Ovary (tissue), 9 donors: ENCODE results near the gene SYNDIG1. TPM values are rescaled to one million over a fixed set of nuclear protein-coding genes. Genes with fewer than 3 reads are reported as not detected.

Experiments
- DNase-seq, 5 donors: peaks; one replicate each; pipeline ENCODE4 v3.0.0-alpha.2; 2019 to 2020
- H3K27ac ChIP-seq, 2 donors: fragments of 200-600 bp; one replicate each; pipeline versions ENCODE4 v1.5.1 to v1.8.0; 2019 to 2022
- H3K27me3 ChIP-seq: fragments of 200-600 bp; one replicate; pipeline ENCODE4 v1.8.0; 2022
- H3K36me3 ChIP-seq: fragments of 200-600 bp; sonication (generic); one replicate; pipeline ENCODE4 v1.5.1; 2019
- H3K4me1 ChIP-seq: one replicate; pipeline ENCODE4 v1.8.1; 2013; ENCODE audit warnings: mild to moderate bottlenecking, moderate library complexity; ENCODE audit not compliant: insufficient read depth
- H3K4me3 ChIP-seq: fragments of 200-600 bp; sonication (generic); one replicate; pipeline ENCODE4 v1.5.1; 2017
- H3K9me3 ChIP-seq, 2 donors: fragments of 200-600 bp in 1 of 2; sonication (generic) in 1 of 2; one replicate each; pipeline versions ENCODE4 v1.5.1 to v1.8.1; 2013 to 2019; ENCODE audit warnings: mild to moderate bottlenecking in 1 of 2, moderate library complexity in 1 of 2
- EP300 ChIP-seq: sonication (generic); formaldehyde crosslinking; IDR thresholded peaks from one replicate; pipeline ENCODE4 v1.6.1; 2017; ENCODE audit warnings: antibody characterized with exemption
- POLR2A ChIP-seq: fragments of 450-650 bp; IDR thresholded peaks from one replicate; pipeline ENCODE4 v1.6.1; 2017; ENCODE audit warnings: antibody characterized with exemption, mild to moderate bottlenecking, moderate library complexity
- WGBS, 3 donors: extraction: QIAGEN DNeasy Blood & Tissue Kit in 1 of 3; methylation state at CpG; one replicate each; pipeline versions ENCODE4 v1.1.5 to v1.1.7; 2013 to 2017; 5-methylcytosine and 5-hydroxymethylcytosine counted together
- intact Hi-C, 4 donors: fragments of 100-400 bp; cut with DNase I; formaldehyde crosslinking; loops; one replicate each; pipeline versions ENCODE4 v1.11.0 to v1.15.1; 2022 to 2023
- polyA plus RNA-seq, 2 donors: library from polyadenylated mRNA; stranded (reverse); fragments of 200-250 nt in 1 of 2; fragments of 350-450 nt in 1 of 2; fragmentation: Illumina TruSeq in 1 of 2; extraction: RNeasy Lipid Tissue Mini Kit (QIAGEN cat#74804) in 1 of 2; gene quantifications; one replicate each; pipeline ENCODE4 v1.2.3, GENCODE V29; 2013 to 2014
- total RNA-seq, 7 donors: library from RNA; depleted of rRNA in 2 of 7; stranded (reverse); fragments of >200 nt in 2 of 7; fragmentation: NEBNext Ultra II Directional in 3 of 7; extraction: Animal tissue kit (Norgen Biotek cat#: 25700) in 3 of 7; gene quantifications; one replicate each; pipeline versions ENCODE4 v1.1.0 to v1.2.4, GENCODE V29; 2016 to 2023
- TF ChIP-seq, protein P1 (sequence below), 3 donors: fragments of 450-650 bp in 2 of 3; fragments of 200-600 bp in 1 of 3; IDR thresholded peaks; one replicate each; pipeline versions ENCODE4 v1.5.1 to v1.8.0; 2016 to 2022; ENCODE audit warnings: antibody characterized with exemption in 3 of 3, mild to moderate bottlenecking in 1 of 3
- donor health status: DM: no; HTN: no; CAD: no; lungs with moderate emphysema.
- donor health status: DM: no; HTN: no; CAD: no.
- donor health status: Bipolar disorder and iron deficiency.
- donor health status: DM: yes; HTN: yes; CAD: no.
- donor health status: DM: no; HTN: no; CAD: no.
- donor health status: DM: yes; HTN: yes; CAD: no.

The SYNDIG1 gene
- total and polyA plus RNA-seq, 9 donors: 0.10 to 6.8 (median 1.1) TPM; not detected in 1

DNA sequence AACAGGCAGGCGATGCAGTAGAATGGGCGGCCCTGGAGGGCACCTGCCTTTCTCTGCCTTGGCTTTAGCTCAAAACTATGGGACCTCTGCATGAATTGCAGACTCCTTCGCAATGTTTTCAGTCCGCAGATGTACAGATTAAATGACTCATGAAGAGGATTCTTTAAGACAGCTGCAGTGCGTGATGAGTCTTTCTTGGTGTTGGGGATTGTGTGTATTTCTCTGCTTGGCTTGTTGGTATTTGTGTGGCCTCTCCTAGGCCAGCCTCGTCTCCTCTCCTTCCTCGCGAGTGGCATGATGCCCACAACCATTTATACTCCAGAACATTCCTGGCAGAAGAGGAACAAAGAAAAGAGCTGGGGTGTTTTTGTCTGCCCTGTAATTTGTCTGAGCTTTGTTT, 110.6 kb downstream of the SYNDIG1 start:
- H3K27me3 ChIP-seq: no peaks in the 10 kb centered on the region
- H3K27ac ChIP-seq: no peak overlapping the region
- no peaks in the 10 kb centered on the region for H3K36me3 ChIP-seq
- no peaks in the 10 kb centered on the region for H3K9me3 ChIP-seq
- no peak for TF ChIP-seq EP300
- TF ChIP-seq, protein P1, sequence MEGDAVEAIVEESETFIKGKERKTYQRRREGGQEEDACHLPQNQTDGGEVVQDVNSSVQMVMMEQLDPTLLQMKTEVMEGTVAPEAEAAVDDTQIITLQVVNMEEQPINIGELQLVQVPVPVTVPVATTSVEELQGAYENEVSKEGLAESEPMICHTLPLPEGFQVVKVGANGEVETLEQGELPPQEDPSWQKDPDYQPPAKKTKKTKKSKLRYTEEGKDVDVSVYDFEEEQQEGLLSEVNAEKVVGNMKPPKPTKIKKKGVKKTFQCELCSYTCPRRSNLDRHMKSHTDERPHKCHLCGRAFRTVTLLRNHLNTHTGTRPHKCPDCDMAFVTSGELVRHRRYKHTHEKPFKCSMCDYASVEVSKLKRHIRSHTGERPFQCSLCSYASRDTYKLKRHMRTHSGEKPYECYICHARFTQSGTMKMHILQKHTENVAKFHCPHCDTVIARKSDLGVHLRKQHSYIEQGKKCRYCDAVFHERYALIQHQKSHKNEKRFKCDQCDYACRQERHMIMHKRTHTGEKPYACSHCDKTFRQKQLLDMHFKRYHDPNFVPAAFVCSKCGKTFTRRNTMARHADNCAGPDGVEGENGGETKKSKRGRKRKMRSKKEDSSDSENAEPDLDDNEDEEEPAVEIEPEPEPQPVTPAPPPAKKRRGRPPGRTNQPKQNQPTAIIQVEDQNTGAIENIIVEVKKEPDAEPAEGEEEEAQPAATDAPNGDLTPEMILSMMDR (IDR thresholded peaks at IDR 0.05): no peak
- TF ChIP-seq POLR2A: no peak
- no peaks in the 10 kb centered on the region for H3K4me1 ChIP-seq
- WGBS, 3 donors: 77 to 82% (median 81%) methylated on average over 8 of the region's 8 CpGs
- intact Hi-C loops: no loop called here
- DNase-seq: no peak
- no peak overlapping the region for H3K4me3 ChIP-seq

DNA sequence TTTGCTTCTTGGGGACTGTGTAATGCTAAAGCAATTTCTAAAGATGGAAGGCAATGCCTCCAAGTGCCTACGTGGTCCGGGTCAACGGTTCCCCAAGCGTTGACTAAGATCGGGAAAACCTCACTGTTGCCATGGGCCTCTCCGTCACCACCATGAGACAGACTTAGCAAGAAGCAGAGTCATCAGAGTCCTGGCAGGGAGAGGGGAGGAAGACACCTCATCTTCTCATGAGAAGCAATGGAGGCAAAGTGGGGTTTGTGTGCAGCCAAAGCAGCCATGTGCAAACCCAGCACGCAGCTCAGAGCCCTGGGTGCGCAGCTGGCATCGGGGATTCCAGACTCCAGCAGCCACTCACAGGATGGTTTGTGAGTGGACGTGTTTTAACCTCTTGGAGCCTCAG, 111.4 kb downstream of the SYNDIG1 start:
- TF ChIP-seq EP300 (no peak), POLR2A (no peak)
- TF ChIP-seq, protein P1 (IDR thresholded peaks at IDR 0.05): no peak
- Histone ChIP-seq H3K27ac (no peak overlapping the region), H3K9me3 (no peaks in the 10 kb centered on the region), H3K4me1 (no peaks in the 10 kb centered on the region), H3K4me3 (no peak overlapping the region), H3K27me3 (no peaks in the 10 kb centered on the region), H3K36me3 (no peaks in the 10 kb centered on the region)
- intact Hi-C loops: no loop called here
- no peak for DNase-seq
- 92 to 98% (median 94%) methylated on average over 10 of the region's 10 CpGs for WGBS, 3 donors

DNA sequence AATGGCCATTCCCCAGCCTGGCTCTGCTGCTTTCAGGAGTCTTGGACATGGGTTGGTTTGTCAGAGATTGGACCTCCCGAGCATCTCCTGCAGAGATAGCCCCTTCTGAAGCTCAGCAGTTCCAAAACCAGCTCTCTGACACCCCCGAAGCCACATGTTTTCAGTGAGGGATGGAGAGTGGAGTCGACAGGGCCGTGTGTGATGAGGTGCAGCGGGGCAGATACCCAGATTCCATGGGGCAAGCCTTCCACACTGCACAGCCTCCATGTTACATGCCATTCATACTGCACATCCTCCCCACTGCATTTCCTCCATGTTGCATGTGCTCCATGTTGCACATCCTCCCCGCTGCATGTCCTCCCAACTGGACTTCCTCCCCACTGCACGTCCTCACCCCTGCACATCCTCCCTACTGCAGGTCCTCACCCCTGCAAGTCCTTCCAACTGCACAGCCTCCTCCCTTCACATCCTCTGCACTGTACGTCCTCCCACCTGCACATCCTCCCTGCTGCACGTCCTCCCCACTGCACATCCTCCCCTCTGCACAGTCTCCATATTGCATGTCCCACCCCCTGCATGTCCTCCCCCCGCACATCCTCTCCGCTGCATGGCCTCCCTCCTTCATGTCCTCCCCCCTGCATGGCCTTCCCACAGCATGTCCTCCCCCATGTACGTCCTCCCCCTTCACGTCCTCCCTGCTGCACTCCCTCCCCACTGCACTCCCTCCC, 112.2 kb downstream of the SYNDIG1 start:
- no peaks in the 10 kb centered on the region for H3K36me3 ChIP-seq
- DNase-seq: no peak
- TF ChIP-seq POLR2A (no peak), EP300 (no peak)
- TF ChIP-seq, protein P1 (IDR thresholded peaks at IDR 0.05): no peak
- H3K9me3 ChIP-seq: no peaks in the 10 kb centered on the region
- no peaks in the 10 kb centered on the region for H3K4me1 ChIP-seq
- H3K27me3 ChIP-seq: no peaks in the 10 kb centered on the region
- intact Hi-C loops: no loop called here
- no peak overlapping the region for H3K27ac ChIP-seq
- no peak overlapping the region for H3K4me3 ChIP-seq
- WGBS, 3 donors: 75 to 83% (median 82%) methylated on average over 13 of the region's 13 CpGs

DNA sequence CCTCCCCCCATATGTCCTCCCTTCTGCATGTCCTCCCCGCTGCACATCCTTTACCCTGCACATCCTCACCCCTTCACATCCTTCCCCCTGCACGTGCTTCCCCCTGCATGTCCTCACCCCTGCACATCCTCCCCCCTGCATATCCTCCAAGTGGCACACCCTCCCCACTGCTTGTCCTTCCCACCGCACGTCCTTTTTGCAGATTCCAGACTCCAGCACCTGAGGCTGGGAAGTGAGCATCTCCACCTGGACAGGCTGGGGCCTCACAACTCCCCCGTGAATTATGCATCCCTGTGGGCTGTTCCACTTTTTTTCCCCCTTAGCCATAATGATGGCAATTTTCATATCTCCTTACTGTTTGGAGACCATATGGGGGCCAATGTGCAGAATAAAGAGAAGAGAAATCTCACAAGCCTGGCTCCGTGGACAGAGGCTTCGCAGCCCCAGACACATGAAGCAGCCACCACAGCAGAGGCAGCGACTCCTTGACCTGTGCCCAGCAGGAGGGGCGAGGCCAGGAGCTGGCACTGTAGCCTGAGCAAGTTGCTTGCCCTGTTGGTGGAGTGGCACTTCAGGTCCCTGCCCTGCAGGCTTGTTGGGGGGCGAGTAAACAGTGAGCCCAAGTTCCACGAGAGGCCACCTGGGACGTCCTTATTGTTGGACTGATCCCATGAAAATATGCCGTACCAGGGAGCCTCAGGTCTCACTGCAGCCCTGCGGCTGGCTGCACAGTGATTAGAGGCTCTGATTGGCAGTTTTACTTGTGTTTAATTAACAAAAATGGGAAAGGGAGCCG, 113.1 kb downstream of the SYNDIG1 start:
- H3K4me3 ChIP-seq: no peak overlapping the region
- no peaks in the 10 kb centered on the region for H3K4me1 ChIP-seq
- H3K36me3 ChIP-seq: no peaks in the 10 kb centered on the region
- TF ChIP-seq, protein P1 (IDR thresholded peaks at IDR 0.05): no peak
- TF ChIP-seq EP300: no peak
- no peak for TF ChIP-seq POLR2A
- no peak overlapping the region for H3K27ac ChIP-seq
- 73 to 78% (median 75%) methylated on average over 15 of the region's 15 CpGs for WGBS, 3 donors
- no peaks in the 10 kb centered on the region for H3K9me3 ChIP-seq
- no peak for DNase-seq
- intact Hi-C loops: no loop called here
- no peaks in the 10 kb centered on the region for H3K27me3 ChIP-seq
